ENCODE measurements around the gene P4HTM. TPM values are rescaled to one million over a fixed set of nuclear protein-coding genes. Genes with fewer than 3 reads are reported as not detected.
A peak's percentile ranks its signal among the peaks of the same experiment; 100 is the strongest.

The P4HTM gene
- total RNA-seq, 1 donor from 2014 or later: 37.1 TPM

- DNase-seq: no peak
Measured at GRCh38 chr3:49009396-49009795, 19.4 kb downstream of the P4HTM start.

DNA sequence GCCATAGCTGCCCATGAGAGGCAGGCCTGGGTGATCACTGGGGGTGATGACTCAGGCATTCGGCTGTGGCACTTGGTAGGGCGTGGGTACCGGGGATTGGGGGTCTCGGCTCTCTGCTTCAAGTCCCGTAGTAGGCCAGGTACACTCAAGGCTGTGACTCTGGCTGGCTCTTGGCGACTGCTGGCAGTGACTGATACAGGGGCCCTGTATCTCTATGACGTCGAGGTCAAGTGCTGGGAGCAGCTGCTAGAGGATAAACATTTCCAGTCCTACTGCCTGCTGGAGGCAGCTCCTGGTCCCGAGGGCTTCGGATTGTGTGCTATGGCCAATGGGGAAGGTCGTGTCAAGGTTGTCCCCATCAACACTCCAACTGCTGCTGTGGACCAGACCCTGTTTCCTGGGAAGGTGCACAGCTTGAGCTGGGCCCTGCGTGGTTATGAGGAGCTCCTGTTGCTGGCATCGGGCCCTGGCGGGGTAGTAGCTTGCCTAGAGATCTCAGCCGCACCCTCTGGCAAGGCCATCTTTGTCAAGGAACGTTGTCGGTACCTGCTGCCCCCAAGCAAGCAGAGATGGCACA is 22.5 kb downstream of the P4HTM start:
- DNase-seq: peak; percentile 40

DNA sequence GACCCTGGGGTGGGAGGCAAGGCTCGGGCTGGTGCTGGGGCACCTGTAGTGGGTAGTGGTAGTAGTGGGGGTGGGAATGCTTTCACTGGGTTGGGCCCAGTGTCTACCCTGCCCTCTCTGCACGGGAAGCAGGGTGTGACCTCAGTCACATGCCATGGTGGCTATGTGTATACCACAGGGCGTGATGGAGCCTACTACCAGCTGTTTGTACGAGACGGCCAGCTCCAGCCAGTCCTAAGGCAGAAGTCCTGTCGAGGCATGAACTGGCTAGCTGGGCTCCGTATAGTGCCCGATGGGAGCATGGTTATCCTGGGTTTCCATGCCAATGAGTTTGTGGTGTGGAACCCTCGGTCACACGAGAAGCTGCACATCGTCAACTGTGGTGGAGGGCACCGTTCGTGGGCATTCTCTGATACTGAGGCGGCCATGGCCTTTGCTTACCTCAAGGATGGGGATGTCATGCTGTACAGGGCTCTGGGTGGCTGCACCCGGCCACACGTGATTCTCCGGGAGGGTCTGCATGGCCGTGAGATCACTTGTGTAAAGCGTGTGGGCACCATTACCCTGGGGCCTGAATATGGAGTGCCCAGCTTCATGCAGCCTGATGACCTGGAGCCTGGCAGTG is 23.2 kb downstream of the P4HTM start:
- DNase-seq: no peak

DNA sequence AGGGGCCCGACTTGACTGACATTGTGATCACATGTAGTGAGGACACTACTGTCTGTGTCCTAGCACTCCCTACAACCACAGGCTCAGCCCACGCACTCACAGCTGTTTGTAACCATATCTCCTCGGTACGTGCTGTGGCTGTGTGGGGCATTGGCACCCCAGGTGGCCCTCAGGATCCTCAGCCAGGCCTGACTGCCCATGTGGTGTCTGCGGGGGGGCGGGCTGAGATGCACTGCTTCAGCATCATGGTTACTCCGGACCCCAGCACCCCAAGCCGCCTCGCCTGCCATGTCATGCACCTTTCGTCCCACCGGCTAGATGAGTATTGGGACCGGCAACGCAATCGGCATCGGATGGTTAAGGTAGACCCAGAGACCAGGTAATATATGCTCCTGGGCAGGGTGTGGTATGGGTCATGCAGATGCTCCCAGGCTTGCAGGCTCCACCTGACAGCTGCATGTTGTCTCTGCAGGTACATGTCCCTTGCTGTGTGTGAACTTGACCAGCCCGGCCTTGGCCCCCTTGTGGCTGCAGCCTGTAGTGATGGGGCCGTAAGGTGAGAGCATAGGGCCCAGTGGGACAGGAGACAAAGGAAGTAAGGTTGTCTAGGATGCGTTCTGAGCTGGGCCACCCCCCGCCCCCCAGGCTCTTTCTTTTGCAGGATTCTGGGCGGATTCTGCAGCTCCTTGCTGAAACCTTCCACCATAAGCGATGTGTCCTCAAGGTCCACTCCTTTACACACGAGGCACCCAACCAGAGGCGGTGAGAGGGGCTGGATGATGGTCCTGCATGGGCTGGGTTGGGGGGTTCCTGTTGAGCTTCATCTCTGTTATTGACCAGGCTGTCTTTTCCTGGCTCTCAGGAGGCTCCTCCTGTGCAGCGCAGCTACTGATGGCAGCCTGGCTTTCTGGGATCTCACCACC is 24.0 kb downstream of the P4HTM start:
- no peak for DNase-seq

GRCh38 chr3:49015072-49015471 is 25.0 kb downstream of the P4HTM start:
- no peak for DNase-seq

GRCh38 chr3:49015765-49016164 is 25.7 kb downstream of the P4HTM start:
- no peak for DNase-seq

DNA sequence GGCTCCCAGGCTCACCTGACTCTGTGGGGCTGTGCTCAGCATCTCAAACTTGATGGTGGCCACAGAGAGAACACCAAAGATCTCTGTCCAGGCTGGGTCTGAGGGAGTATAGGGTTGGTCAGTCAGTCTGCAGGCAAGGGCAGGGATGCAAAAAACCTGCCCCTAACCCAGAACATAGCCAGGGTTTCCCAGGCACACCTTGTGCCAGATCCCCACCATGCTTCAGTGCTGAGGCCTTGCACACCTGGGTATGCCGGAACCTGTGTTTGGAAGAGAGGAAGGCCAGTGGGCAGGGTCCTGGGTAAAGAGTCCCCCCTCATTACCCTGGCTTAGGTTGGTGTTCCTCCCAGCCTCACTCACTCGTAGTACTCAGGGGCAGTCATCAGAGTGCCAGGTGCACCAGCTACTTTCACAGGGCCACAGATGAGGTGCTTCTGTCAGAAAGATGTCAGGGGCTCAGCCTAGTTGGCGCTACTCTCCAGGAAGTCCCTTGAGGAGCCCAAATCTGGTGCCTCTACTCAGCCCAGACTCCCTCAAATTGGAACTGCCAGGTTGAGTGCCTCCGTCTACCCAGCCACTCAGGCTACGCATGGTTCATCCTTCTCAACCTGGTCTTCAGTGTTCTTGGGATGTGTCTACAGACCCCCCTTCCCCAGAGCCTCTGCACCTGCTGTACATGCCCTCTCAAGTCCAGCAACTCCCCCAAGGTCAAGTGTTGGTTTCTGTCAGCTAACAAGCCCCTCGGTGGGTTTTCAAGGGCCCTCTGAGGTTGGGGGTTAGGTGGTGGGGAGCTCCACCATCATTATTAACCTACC is 26.6 kb downstream of the P4HTM start:
- DNase-seq: no peak

DNA sequence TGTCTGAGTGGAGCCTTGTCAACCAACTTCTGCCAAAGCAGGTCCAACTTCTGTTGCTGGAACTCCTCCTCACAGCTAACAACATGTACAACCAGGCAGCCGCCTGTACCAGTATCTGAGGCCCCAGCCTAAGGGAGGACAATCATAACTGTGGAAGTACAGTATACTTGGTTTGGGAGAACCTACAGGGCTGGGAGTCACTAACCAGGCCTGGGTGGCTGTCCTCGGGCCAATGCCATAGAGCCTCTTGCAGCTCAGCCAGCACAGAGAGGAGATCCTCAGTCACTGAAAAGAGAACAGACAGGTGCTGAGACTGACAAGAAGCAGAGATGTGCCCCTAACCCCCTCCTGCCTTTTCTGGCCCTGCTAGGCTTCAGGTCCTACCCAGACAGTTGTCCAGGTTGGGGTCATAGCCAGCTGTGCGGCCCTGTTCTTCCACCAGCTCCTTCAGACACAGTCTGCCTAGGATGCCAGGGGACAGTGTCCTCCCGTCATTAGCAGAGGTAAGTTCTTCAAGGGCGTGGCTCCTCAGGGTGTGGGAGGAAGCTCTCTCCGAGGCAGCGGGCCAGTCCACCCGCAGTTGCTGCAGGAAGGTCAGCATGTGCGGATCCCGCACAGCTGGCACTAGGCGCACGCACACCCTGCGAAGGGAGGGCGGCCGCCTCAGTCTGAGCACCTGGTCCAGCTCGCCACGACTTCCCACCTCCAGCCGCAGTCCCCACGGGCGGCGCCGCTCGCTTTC is 27.4 kb downstream of the P4HTM start:
- DNase-seq: peak; percentile 17

DNA sequence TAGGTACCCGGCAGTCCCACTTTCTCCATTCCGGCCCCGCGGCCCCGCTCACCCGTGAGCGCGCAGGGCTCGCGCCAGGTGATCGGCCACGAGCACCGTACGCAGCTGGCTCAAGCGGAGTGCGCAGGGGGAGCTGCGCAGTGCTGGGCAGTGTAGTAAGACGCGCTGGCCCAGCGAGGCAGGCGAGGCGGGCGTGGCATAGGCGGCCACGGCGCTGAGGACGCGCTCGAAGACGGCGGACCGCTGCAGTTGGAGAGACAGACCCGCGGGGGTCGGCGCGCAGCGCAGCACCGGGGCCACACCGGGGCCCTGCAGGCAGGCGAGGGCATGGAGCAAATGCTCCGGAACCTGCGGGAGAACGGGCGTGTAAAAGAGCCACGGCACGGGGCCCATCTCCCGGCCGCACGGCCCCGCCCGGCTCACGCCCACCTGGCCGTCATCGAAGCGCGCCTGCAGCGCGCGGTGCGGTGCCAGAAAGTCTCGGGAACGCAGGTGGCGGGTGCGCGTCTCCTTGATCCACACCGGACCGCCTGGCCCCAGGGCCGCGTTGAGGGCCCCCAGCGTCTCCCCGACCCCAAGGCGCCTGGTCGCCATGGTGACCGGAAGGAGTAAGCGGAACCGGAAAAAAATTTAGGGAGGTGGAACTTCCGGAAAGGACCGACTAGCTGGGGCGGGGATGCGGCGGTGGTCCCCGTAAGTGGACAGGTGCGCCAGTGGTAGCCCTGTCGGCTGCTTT is 28.1 kb downstream of the P4HTM start, which contains the start of gene DALRD3:
Gene DALRD3 (minus strand): TSS at position 610 of the 736 bp plus-strand sequence. CDS start 16 bp downstream, at position 594.
- DNase-seq: peak; percentile 82

DNA sequence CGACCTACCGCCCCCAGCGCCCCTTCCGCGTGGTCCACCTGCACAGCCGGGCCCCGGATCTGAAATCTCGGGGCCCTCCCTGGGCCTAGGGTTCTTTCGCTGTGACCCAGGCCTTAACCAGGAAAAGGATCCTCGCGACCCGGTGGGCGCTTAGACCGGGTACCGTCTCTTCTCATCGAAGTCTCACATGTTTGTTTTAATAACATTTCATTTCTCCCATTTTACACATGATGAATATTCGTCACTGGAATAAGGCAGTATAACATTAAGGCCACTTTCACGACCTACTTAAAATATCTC is 28.6 kb downstream of the P4HTM start:
- no peak for DNase-seq

GRCh38 chr3:49019941-49020329 is 29.9 kb downstream of the P4HTM start:
- DNase-seq: no peak

DNA sequence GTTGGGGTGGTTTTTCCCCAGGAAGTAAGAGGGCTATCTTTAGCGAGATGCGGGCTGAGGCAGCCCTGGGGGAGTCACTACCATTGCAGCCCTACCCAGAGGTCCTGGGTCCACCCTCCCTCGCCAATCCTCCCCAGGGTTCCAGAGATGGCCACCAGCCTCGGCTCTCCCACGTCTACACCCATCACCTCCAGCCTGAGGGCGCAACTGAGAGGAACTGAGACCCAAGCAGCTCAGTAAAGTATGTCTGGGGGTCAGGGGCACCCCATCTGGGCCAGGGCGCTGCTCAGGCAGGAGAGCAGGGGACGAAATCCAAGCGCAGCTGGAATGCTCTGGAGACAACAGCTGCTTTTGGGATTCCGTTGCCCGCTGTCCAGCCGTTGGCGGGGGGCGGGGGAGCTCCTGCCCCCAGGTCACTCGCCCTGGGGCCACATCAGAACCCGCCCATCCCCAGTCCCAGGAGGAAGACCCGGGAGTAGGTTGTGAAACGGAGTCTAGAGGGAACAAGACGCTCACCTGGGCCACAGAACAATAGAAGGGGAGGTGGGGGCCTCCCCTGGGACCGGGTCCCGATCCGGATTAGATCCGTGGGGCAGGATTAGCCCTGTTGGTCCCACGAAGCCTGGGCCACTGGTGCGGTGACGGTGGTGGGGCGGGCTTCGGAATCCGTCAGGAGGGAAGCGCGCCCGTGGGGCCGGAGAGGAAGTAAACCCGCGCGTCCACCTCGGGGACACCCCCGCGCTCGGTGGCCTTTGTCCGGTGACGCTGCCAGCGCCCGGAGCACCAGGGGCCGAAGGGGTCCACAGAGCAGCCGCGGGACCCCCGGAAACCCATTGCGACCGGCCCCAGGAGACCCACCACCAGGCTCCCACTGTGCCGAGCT is 30.5 kb downstream of the P4HTM start:
- DNase-seq: peak; percentile 35

GRCh38 chr3:49021213-49021812 is 31.3 kb downstream of the P4HTM start:
- DNase-seq: peak; percentile 99

GRCh38 chr3:49021813-49022687 is 32.0 kb downstream of the P4HTM start, which contains the start of gene NDUFAF3:
TSS of gene NDUFAF3 (plus strand) at chr3:49022121. CDS start at chr3:49022145, 24 bp downstream.
- DNase-seq: peak; percentile 97

GRCh38 chr3:49022688-49023171 is 32.7 kb downstream of the P4HTM start:
- DNase-seq: no peak

DNA sequence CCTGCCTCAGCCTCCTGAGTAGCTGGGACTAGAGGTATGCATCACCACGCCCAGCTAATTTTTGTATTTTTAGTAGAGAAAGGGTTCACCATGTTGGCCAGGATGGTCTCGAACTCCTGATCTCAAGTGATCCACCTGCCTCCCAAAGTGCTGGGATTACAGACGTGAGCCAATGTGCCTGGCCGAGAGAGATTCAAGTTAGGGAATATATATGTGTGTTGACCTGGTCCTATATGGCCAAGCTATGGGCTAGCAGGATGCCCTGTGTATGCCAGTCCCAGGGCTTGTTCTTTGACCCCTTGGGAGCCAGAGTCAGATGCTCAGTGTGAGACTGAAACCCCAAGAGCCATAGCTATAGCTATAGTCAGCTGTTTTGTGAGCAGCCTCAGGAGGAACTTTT is 33.7 kb downstream of the P4HTM start:
- DNase-seq: no peak

DNA sequence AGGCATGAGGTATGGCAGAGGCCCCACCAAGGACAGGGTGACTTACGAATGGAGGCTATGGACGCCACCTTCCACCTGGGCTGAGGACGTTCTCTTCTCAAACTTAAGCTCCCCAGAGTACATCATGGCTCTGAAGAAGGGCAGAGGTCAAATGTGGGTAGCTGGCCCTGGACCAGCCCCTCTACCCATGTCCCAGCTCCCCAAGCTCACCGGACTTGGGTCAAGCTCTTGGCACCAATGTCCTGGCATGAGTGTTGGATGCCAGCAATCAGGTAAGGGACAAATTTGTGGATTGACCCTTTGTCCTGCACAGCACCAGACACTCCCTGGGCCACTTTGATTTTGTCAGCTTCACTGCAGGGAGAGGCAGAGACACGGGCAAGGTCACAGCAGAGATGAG is 34.4 kb downstream of the P4HTM start:
- DNase-seq: no peak
